ENCODE data around the gene SPP2.

DNA sequence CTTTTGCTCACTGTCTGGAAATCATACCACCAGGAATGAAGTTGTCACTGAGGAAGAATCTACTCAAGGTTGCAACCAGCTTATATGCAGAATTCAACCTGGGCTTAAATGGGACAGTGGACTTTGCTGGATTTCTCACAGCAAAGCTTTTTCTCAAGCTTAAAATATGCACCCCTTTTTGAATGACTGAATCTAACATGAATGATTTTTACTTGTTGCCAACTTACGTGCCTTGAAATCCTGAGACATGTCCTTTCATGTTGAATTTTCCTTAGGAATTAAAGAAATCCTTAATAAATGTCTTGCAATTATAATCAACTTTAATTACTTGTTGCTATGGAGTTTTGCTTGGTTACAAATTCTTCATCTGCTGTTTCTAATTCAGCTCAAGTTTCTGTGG is 57.4 kb downstream of the SPP2 start:
- TF ChIP-seq, protein P1, sequence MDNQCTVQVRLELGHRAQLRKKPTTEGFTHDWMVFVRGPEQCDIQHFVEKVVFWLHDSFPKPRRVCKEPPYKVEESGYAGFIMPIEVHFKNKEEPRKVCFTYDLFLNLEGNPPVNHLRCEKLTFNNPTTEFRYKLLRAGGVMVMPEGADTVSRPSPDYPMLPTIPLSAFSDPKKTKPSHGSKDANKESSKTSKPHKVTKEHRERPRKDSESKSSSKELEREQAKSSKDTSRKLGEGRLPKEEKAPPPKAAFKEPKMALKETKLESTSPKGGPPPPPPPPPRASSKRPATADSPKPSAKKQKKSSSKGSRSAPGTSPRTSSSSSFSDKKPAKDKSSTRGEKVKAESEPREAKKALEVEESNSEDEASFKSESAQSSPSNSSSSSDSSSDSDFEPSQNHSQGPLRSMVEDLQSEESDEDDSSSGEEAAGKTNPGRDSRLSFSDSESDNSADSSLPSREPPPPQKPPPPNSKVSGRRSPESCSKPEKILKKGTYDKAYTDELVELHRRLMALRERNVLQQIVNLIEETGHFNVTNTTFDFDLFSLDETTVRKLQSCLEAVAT (IDR thresholded peaks at IDR 0.05) = no peak
- TF ChIP-seq, protein P2, sequence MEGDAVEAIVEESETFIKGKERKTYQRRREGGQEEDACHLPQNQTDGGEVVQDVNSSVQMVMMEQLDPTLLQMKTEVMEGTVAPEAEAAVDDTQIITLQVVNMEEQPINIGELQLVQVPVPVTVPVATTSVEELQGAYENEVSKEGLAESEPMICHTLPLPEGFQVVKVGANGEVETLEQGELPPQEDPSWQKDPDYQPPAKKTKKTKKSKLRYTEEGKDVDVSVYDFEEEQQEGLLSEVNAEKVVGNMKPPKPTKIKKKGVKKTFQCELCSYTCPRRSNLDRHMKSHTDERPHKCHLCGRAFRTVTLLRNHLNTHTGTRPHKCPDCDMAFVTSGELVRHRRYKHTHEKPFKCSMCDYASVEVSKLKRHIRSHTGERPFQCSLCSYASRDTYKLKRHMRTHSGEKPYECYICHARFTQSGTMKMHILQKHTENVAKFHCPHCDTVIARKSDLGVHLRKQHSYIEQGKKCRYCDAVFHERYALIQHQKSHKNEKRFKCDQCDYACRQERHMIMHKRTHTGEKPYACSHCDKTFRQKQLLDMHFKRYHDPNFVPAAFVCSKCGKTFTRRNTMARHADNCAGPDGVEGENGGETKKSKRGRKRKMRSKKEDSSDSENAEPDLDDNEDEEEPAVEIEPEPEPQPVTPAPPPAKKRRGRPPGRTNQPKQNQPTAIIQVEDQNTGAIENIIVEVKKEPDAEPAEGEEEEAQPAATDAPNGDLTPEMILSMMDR (IDR thresholded peaks at IDR 0.05 in 2 of 3, conservative IDR thresholded peaks at IDR 0.05 in 1 of 3; ENCODE audit: insufficient read depth in 2 of 3, low read depth in 1 of 3, low read length in 3 of 3) = no peak
- TF ChIP-seq, protein P3, sequence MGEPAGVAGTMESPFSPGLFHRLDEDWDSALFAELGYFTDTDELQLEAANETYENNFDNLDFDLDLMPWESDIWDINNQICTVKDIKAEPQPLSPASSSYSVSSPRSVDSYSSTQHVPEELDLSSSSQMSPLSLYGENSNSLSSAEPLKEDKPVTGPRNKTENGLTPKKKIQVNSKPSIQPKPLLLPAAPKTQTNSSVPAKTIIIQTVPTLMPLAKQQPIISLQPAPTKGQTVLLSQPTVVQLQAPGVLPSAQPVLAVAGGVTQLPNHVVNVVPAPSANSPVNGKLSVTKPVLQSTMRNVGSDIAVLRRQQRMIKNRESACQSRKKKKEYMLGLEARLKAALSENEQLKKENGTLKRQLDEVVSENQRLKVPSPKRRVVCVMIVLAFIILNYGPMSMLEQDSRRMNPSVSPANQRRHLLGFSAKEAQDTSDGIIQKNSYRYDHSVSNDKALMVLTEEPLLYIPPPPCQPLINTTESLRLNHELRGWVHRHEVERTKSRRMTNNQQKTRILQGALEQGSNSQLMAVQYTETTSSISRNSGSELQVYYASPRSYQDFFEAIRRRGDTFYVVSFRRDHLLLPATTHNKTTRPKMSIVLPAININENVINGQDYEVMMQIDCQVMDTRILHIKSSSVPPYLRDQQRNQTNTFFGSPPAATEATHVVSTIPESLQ (CRISPR knock-in tag; IDR thresholded peaks at IDR 0.05) = no peak
- TF ChIP-seq ZNF324 (CRISPR knock-in tag; IDR thresholded peaks at IDR 0.05) = no peak

All from K562 (cell line).